GM18870 (cell line): ENCODE data around the gene C20orf204.
"Not testable (repeated sequence)": the region's sequence is repeated elsewhere in the genome, so short reads cannot be mapped to it uniquely, and the experiment has no call there.

Experiments used
- ATAC-seq: cut with Tn5 transposase; IDR thresholded peaks from one replicate; pipeline ENCODE4 v1.9.1; 2021; ENCODE audit warnings: moderate library complexity; ENCODE audit not compliant: unreplicated experiment

Gene C20orf204

GRCh38 chr20:64082126-64082731, 46.2 kb downstream of the C20orf204 start:
- no peak for ATAC-seq

DNA sequence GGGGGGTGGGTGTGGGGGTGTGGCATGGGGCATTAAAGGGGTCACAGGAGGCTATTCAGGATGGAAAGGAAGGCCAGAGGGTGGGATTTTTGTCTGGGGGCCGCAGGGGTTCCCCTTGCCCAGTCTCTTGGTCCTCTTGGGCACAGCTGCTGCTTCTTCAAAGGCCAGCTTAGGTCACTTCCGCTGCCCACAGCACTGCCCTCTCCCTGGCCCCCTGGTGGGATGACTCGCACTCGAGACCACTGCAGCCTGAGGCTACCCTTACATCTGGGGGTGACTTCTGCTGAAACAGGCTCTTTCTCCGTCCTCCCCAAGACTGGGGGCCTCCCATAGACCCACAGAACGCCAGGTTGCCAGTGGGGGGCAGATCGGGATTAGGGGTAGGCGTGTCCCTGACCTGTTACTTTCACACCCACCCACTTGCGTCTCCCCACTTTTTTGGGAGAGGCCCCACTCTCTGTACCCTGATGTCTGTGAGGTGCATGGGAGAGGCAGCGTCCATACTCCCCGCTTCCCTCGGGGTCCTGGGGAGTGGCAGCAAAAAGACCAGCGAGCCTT, 46.9 kb downstream of the C20orf204 start:
- ATAC-seq: no peak

GRCh38 chr20:64083378-64083803, 47.4 kb downstream of the C20orf204 start:
- ATAC-seq: no peak

DNA sequence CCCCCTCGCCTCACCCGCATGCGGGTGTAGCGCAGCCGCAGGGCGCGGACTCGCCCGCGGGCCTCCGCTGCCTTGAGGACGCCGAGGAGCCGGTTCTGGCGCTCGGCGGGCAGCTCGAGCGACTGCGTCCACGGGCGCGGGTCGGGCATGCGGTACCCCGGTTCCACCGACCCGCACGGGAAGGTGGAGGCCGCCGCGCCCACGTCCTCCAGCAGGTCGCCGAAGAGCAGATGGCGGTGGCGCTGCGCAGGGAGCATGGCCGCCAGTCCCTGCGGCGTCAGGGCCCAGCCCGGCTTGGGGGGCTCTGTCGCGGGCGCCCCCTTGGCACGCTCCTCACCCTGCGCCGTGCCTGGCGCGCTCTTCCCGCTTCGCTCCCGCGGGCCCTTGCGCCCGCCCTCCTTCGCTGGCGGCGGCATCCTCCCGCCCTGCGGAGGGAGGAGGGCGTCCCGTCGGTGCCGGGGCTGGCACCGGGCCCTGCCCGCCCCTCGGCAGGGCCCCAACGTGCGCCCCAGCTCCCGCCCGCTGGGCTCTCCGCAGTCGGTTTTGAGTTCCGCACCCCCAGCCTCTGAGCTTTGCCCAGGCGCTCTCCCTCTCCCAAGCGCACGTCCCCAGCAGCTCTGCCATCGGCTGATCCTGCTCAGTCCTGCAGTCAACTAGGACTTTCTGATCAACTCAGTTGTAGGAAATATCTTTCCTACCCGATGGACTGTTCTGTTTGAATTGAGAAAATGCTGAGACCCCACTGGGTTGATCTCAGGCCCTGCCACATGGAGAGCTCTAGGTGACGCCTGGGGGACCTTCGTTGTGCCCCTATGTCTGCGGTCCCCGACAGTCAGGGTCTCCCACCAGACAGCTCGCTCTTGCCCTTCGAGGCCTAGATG, 48.1 kb downstream of the C20orf204 start, which contains the start of gene LKAAEAR1:
Gene LKAAEAR1, minus strand, starts transcription at position 595 of the 881 bp plus-strand sequence. Its CDS starts 179 bp downstream, at position 416.
- no peak for ATAC-seq

GRCh38 chr20:64084685-64085152, 48.7 kb downstream of the C20orf204 start:
- ATAC-seq: no peak

DNA sequence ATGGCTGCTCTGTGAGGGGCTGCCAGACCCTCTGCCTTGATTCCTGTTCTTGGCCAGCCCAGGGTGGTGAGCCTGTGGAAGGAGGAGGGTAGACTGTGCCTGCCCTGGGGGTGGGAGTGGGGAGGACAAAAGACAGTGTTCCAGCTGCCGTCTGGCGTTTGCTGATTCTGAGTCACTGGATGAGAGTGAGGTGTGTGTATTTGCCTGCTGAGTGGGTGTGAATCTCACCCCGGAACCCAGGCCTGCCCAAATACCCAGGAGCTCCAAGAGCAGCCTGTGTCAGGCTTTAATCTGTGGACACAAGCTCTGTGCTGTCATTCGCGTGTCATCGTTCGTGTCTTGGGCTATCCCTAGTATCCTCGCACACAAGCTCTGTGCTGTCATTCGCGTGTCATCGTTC, 50.8 kb downstream of the C20orf204 start:
- no peak for ATAC-seq

DNA sequence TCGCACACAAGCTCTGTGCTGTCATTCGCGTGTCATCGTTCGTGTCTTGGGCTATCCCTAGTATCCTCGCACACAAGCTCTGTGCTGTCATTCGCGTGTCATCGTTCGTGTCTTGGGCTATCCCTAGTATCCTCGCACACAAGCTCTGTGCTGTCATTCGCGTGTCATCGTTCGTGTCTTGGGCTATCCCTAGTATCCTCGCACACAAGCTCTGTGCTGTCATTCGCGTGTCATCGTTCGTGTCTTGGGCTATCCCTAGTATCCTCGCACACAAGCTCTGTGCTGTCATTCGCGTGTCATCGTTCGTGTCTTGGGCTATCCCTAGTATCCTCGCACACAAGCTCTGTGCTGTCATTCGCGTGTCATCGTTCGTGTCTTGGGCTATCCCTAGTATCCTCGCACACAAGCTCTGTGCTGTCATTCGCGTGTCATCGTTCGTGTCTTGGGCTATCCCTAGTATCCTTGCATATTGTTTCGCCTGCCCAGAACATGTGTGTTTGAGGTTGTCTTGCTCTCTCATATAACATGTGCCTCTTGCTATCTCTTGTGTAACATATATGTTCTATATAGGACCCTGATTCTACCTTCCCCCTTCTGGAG, 51.3 kb downstream of the C20orf204 start:
- not testable (repeated sequence) for ATAC-seq

- ATAC-seq: not testable (repeated sequence)
Measured at GRCh38 chr20:64088586-64088985, 52.6 kb downstream of the C20orf204 start.
